Fibroblast of lung (primary cell): Measurements from ENCODE around the gene SF1. TPM values are rescaled to one million over a fixed set of nuclear protein-coding genes. Genes with fewer than 3 reads are reported as not detected.
A peak's percentile ranks its signal among the peaks of the same experiment; 100 is the strongest.

ENCODE experiments used
- DNase-seq, 2 donors: peaks; one replicate each; pipeline versions ENCODE4 v3.0.0 to v3.0.0-alpha.2; 2010; ENCODE audit warnings: low read depth in 2 of 2
- H2AFZ ChIP-seq: 2 replicates; pipeline ENCODE4 v1.5.1; 2012; ENCODE audit warnings: low read length, control low read depth, inconsistent platforms
- H3K27ac ChIP-seq: 2 replicates; pipeline ENCODE4 v1.5.1; 2011; ENCODE audit warnings: low read length, control low read depth; ENCODE audit not compliant: insufficient read depth
- H3K27me3 ChIP-seq: 2 replicates; pipeline ENCODE4 v1.5.1; 2011; ENCODE audit warnings: mild to moderate bottlenecking, low read length; ENCODE audit not compliant: control insufficient read depth, insufficient read depth
- H3K36me3 ChIP-seq: 2 replicates; pipeline ENCODE4 v1.5.1; 2011; ENCODE audit warnings: low read length; ENCODE audit not compliant: control insufficient read depth, insufficient read depth
- H3K4me1 ChIP-seq: 2 replicates; pipeline ENCODE4 v1.5.1; 2011; ENCODE audit warnings: low read length; ENCODE audit not compliant: control insufficient read depth, insufficient read depth; ENCODE audit errors: extremely low read depth
- H3K4me2 ChIP-seq: 2 replicates; pipeline ENCODE4 v1.5.1; 2011; ENCODE audit warnings: low read length, control low read depth; ENCODE audit not compliant: insufficient read depth; ENCODE audit errors: extremely low read depth
- H3K4me3 ChIP-seq, 4 experiments: fragments of 200-600 bp in 1 of 4; sonication (generic) in 1 of 4; replicated peaks in 1 of 4; 2 replicates each; pipeline ENCODE4 v1.5.1; 2011 to 2016; ENCODE audit warnings: low read length in 4 of 4, low read depth in 3 of 4, mild to moderate bottlenecking in 3 of 4, control low read depth in 2 of 4, inconsistent platforms in 1 of 4, mixed read lengths in 1 of 4; ENCODE audit not compliant: insufficient read depth in 1 of 4; ENCODE audit errors: control extremely low read depth in 1 of 4
- H3K79me2 ChIP-seq: 2 replicates; pipeline ENCODE4 v1.5.1; 2012; ENCODE audit warnings: mild to moderate bottlenecking, low read length, inconsistent platforms; ENCODE audit not compliant: control insufficient read depth, insufficient read depth
- H3K9ac ChIP-seq: 2 replicates; pipeline ENCODE4 v1.5.1; 2011; ENCODE audit warnings: mild to moderate bottlenecking, low read length, control low read depth; ENCODE audit not compliant: insufficient read depth
- H3K9me3 ChIP-seq: 2 replicates; pipeline ENCODE4 v1.5.1; 2012; ENCODE audit warnings: low read depth, low read length; ENCODE audit not compliant: control insufficient read depth, insufficient read depth
- H4K20me1 ChIP-seq: 2 replicates; pipeline ENCODE4 v1.5.1; 2011; ENCODE audit warnings: low read length; ENCODE audit not compliant: control insufficient read depth, insufficient read depth; ENCODE audit errors: extremely low read depth
- CTCF ChIP-seq, 2 donors: IDR thresholded peaks in 1 of 2; conservative IDR thresholded peaks in 1 of 2; 1 replicate in 1 of 2; 2 replicates in 1 of 2; pipeline ENCODE4 v1.5.1; 2011 to 2012; ENCODE audit warnings: low read length in 2 of 2, control low read depth in 1 of 2, inconsistent platforms in 1 of 2, low read depth in 1 of 2, mild to moderate bottlenecking in 1 of 2
- EZH2 ChIP-seq: IDR thresholded peaks from 2 replicates; pipeline ENCODE4 v1.5.1; 2012; ENCODE audit warnings: low read length, control low read depth, mild to moderate bottlenecking; ENCODE audit errors: missing control alignments
- polyA minus RNA-seq: library from RNA; depleted of rRNA, polyadenylated mRNA; stranded (reverse); fragments of >200 nt; gene quantifications from 2 replicates; pipeline ENCODE4 v1.2.3, GENCODE V29; 2011; ENCODE audit warnings: low replicate concordance
- polyA plus RNA-seq, 2 donors: library from polyadenylated mRNA; depleted of rRNA in 1 of 2; stranded (reverse) in 1 of 2; unstranded in 1 of 2; fragments of >200 nt; gene quantifications; 2 replicates each; pipeline ENCODE4 v1.2.1, GENCODE V29; 2011 to 2012; ENCODE audit warnings: missing spikeins in 1 of 2
- total RNA-seq: library from RNA; depleted of rRNA; stranded (reverse); fragments of >200 nt; gene quantifications from 2 replicates; pipeline ENCODE4 v1.2.1, GENCODE V29; 2014

Gene SF1
- total RNA-seq (62.7 and 78.9 TPM in 2 replicates), polyA plus RNA-seq (105 and 133 TPM in 2 replicates), polyA minus RNA-seq (73.2 and 89.6 TPM in 2 replicates)
- 147 and 153 TPM in 2 replicates for polyA plus RNA-seq (2012)

- H3K27me3 ChIP-seq, result no peaks in the 10 kb centered on the region
These were observed at the start of gene SF1 for GRCh38 chr11:64778473-64779298. TSS of gene SF1 (minus strand) at chr11:64778542. CDS start at chr11:64778392, 150 bp downstream.

GRCh38 chr11:64827451-64827839 lies 49.1 kb upstream of the SF1 start:
- H3K9ac ChIP-seq, result no peak overlapping the region
- no peak for DNase-seq
- no peak overlapping the region for H3K4me2 ChIP-seq
- no peaks in the 10 kb centered on the region for H3K79me2 ChIP-seq
- H3K9me3 ChIP-seq, result no peaks in the 10 kb centered on the region
- H3K4me1 ChIP-seq, result no peaks in the 10 kb centered on the region
- H4K20me1 ChIP-seq, result no peaks in the 10 kb centered on the region
- no peak overlapping the region for H3K27ac ChIP-seq
- TF ChIP-seq EZH2, result no peak
- H3K36me3 ChIP-seq, result no peaks in the 10 kb centered on the region
- H3K4me3 ChIP-seq, result no peak overlapping the region
- no peaks in the 10 kb centered on the region for H3K27me3 ChIP-seq
- no peak overlapping the region for H2AFZ ChIP-seq

More at GRCh38 chr11:64778473-64779298, at the start of gene SF1:
- no peak for TF ChIP-seq EZH2
- no peak for TF ChIP-seq CTCF (conservative IDR thresholded peaks at IDR 0.05 in 1 of 2, IDR thresholded peaks at IDR 0.05 in 1 of 2; ENCODE audit: low read depth in 1 of 2, low read length in 2 of 2)
- Histone ChIP-seq H3K4me1 (peaks cover 10% of the 10 kb centered on the region), H3K4me2 (peak within 1 kb of the TSS; percentile 94), H3K4me3 (peak within 1 kb of the TSS; percentile 65 to 81 (median 79)), H3K9ac (peak within 1 kb of the TSS; percentile 98), H3K9me3 (no peaks in the 10 kb centered on the region), H3K79me2 (peaks cover 37% of the 10 kb centered on the region), H3K36me3 (peaks cover 12% of the 10 kb centered on the region), H4K20me1 (peaks cover 2% of the 10 kb centered on the region), H3K27ac (peak within 1 kb of the TSS; percentile 93), H2AFZ (peak within 1 kb of the TSS; percentile 57)
- peak; percentile 99 to 100 for DNase-seq

GRCh38 chr11:64826578-64827450 lies 48.5 kb upstream of the SF1 start:
- Histone ChIP-seq H3K27ac (no peak overlapping the region), H3K36me3 (no peaks in the 10 kb centered on the region), H3K9me3 (no peaks in the 10 kb centered on the region), H3K27me3 (no peaks in the 10 kb centered on the region), H3K4me2 (no peak overlapping the region), H2AFZ (no peak overlapping the region), H4K20me1 (no peaks in the 10 kb centered on the region), H3K9ac (no peak overlapping the region), H3K4me3 (no peak overlapping the region), H3K4me1 (no peaks in the 10 kb centered on the region), H3K79me2 (no peaks in the 10 kb centered on the region)
- DNase-seq, result no peak
- TF ChIP-seq EZH2, result no peak
- no peak for TF ChIP-seq CTCF (conservative IDR thresholded peaks at IDR 0.05 in 1 of 2, IDR thresholded peaks at IDR 0.05 in 1 of 2; ENCODE audit: low read depth in 1 of 2, low read length in 2 of 2)
